Non-pigmented ciliary epithelial cell (primary cell): ENCODE measurements around the gene DCTN4.
"Not testable (repeated sequence)": the region's sequence is repeated elsewhere in the genome, so short reads cannot be mapped to it uniquely, and the experiment has no call there.

Experiments
- DNase-seq: peaks from one replicate; pipeline ENCODE4 v3.0.0-alpha.2; 2010; ENCODE audit warnings: low read depth

The DCTN4 gene

GRCh38 chr5:150778517-150779396 is 19.9 kb upstream of the DCTN4 start, which contains the start of gene SMIM3:
Gene SMIM3, plus strand, starts transcription at chr5:150778757. Its CDS starts 16,684 bp downstream, at chr5:150795441.
- DNase-seq = no peak

GRCh38 chr5:150778088-150778516 is 19.3 kb upstream of the DCTN4 start:
- DNase-seq = no peak

GRCh38 chr5:150777685-150778084 is 18.9 kb upstream of the DCTN4 start:
- no peak for DNase-seq

GRCh38 chr5:150774145-150774544 is 15.3 kb upstream of the DCTN4 start:
- DNase-seq = peak; percentile 84

- DNase-seq = no peak
These were observed 12.4 kb upstream of the DCTN4 start for GRCh38 chr5:150771034-150771795.

- DNase-seq = no peak
These were observed 7.4 kb upstream of the DCTN4 start for GRCh38 chr5:150766251-150766650.

GRCh38 chr5:150765799-150766169 is 7.0 kb upstream of the DCTN4 start:
- DNase-seq = no peak

- no peak for DNase-seq
These were observed 6.4 kb upstream of the DCTN4 start for GRCh38 chr5:150765011-150765798.

- DNase-seq = no peak
These were observed 5.7 kb upstream of the DCTN4 start for GRCh38 chr5:150764530-150764929.

GRCh38 chr5:150763023-150763769 is 4.4 kb upstream of the DCTN4 start:
- no peak for DNase-seq

GRCh38 chr5:150762211-150762610 is 3.4 kb upstream of the DCTN4 start:
- no peak for DNase-seq

GRCh38 chr5:150759334-150759583 is 442 bp upstream of the DCTN4 start:
- no peak for DNase-seq

- no peak for DNase-seq
These were observed 650 bp downstream of the DCTN4 start for GRCh38 chr5:150758203-150758530.

- no peak for DNase-seq
These were observed 1.6 kb downstream of the DCTN4 start for GRCh38 chr5:150757087-150757649.

GRCh38 chr5:150753863-150754262 is 5.0 kb downstream of the DCTN4 start:
- no peak for DNase-seq

- no peak for DNase-seq
These were observed 5.4 kb downstream of the DCTN4 start for GRCh38 chr5:150753463-150753862.

GRCh38 chr5:150751096-150751891 is 7.5 kb downstream of the DCTN4 start:
- peak; percentile 14 for DNase-seq

GRCh38 chr5:150750469-150750868 is 8.3 kb downstream of the DCTN4 start:
- DNase-seq = no peak

- not testable (repeated sequence) for DNase-seq
These were observed 15.7 kb downstream of the DCTN4 start for GRCh38 chr5:150743142-150743488.

- DNase-seq = not testable (repeated sequence)
These were observed 16.2 kb downstream of the DCTN4 start for GRCh38 chr5:150742455-150743141.
